ENCODE measurements around the gene KREMEN2.

GRCh38 chr16:2985462-2985861, 21.4 kb downstream of the KREMEN2 start:
- TF ChIP-seq CTCF (IDR thresholded peaks at IDR 0.05; ENCODE audit: insufficient read depth, low read depth, low read length) (no peak), EZH2 (IDR thresholded peaks at IDR 0.05; ENCODE audit: insufficient read depth, low read length) (no peak)
